GM13976 (cell line): Measurements from ENCODE around the gene AGPAT4.

Experiments used
- DNase-seq: peaks from one replicate; pipeline ENCODE4 v3.0.0; 2012; ENCODE audit warnings: low spot score
- in situ Hi-C: fragments of 300-500 bp; cut with MboI; formaldehyde crosslinking; loops from one replicate; pipeline ENCODE4 v1.12.0; 2022; ENCODE audit warnings: low sequenced_read_pairs, mixed read lengths, inconsistent platforms; ENCODE audit not compliant: unreplicated experiment
- TF ChIP-seq, protein P1 (sequence below): IDR thresholded peaks from 2 replicates; pipeline ENCODE4 v1.5.1; 2012; ENCODE audit warnings: borderline replicate concordance, mild to moderate bottlenecking; ENCODE audit not compliant: insufficient read depth; ENCODE audit errors: extremely low read depth, missing control alignments, control extremely low read depth

AGPAT4 gene

DNA sequence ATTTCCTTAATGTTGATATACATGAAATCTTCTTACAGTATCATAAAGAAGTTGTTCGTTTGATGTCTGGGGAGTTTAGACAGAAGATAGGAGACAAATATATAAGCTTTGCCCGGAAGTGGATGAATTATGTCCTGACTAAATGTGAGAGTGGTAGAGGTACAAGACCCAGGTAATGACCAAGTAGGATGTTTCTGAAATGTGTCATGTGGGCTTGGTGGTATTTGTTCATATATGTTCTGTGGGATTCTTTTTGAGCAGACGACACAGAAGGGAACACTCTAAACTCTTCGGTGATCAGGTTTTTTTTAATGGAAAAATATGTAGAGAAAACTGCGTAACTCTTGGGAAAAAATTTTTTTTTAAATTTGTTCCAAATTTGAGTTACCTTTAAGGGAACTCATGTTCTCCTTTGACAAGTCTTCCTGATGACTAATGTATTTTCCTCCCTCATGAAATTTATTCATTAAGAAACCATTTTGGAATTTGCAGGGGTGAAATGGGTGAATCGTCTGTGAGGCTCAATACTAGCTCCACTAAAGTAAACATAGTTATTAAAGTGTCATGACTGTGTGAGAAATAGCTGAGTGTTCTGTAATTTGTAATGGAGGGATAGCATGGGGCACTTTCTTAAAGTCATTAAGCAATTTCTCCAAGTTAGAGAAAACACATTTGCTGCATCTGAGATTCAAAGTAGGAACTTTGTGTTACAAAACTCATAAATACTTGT lies 181.7 kb downstream of the AGPAT4 start:
- TF ChIP-seq, protein P1, sequence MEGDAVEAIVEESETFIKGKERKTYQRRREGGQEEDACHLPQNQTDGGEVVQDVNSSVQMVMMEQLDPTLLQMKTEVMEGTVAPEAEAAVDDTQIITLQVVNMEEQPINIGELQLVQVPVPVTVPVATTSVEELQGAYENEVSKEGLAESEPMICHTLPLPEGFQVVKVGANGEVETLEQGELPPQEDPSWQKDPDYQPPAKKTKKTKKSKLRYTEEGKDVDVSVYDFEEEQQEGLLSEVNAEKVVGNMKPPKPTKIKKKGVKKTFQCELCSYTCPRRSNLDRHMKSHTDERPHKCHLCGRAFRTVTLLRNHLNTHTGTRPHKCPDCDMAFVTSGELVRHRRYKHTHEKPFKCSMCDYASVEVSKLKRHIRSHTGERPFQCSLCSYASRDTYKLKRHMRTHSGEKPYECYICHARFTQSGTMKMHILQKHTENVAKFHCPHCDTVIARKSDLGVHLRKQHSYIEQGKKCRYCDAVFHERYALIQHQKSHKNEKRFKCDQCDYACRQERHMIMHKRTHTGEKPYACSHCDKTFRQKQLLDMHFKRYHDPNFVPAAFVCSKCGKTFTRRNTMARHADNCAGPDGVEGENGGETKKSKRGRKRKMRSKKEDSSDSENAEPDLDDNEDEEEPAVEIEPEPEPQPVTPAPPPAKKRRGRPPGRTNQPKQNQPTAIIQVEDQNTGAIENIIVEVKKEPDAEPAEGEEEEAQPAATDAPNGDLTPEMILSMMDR: no peak
- DNase-seq: no peak
- in situ Hi-C loops: no loop called here

DNA sequence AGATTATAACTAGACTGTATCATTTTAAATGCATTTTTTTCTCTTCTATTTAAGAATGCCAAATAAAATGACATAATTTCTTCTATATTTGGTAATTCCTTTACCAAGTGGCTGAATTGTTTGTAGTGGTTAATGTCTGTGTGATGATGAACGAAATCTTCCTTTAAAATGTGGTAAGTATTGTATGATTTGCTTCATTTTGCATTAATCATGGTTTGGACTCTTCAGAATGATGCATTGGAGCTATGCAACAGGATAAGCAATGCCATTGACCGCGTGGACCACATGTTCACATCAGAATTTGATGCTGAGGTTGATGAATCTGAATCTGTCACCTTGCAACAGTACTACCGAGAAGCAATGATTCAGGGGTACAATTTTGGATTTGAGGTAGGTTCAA lies 182.7 kb downstream of the AGPAT4 start:
- DNase-seq: no peak
- in situ Hi-C loops: no loop called here
- TF ChIP-seq, protein P1: no peak

DNA sequence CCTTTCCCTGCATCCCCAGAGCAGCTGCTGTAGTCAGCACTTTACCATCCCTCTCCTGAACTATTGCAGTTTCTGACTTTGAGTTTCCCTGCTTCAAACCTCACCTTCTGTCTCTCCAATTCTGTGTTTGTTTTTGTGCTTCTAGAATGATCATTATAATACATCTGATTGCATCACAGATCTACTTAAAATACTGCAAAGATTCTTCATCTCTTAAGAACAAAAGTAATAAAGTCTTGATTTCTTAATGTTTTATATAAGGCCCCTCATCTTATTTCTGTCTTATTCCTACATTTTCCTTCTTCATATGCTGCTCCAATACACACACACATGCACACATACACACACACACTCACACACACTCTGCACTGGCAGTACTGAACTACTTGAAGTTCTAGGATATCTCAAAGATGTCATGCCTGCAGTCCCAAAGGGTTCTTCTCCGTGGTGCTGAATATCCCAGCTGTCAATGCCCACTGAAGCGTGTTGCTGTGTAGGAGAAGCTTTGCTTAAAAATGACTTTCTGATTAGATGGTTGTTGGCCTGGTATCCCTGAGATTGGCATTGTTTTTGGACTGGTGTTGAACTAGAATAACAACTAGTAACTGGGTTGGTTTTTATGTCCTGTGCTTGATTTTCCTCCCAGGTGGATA lies 185.1 kb downstream of the AGPAT4 start:
- DNase-seq: no peak
- in situ Hi-C loops: no loop called here
- TF ChIP-seq, protein P1: no peak

DNA sequence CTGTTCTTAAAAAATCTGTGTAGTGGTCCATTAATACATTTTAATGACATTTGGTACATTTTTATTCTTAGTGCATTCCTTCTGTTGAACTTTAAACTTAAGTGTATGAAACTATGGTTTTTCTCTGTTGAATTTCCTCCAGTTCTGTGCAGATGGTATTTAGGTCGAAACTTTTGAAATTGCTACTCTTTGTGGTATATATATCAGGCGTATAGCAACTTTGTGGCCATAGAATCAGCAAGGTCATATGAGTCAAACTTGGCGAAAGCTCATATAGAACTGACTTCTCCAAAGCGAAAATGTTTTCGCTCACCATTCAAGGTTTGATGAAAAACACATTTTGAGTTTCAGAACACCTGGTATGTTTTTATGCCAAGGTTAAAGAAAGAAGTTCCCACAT lies 188.6 kb downstream of the AGPAT4 start:
- DNase-seq: no peak
- TF ChIP-seq, protein P1: no peak
- in situ Hi-C loops: no loop called here

DNA sequence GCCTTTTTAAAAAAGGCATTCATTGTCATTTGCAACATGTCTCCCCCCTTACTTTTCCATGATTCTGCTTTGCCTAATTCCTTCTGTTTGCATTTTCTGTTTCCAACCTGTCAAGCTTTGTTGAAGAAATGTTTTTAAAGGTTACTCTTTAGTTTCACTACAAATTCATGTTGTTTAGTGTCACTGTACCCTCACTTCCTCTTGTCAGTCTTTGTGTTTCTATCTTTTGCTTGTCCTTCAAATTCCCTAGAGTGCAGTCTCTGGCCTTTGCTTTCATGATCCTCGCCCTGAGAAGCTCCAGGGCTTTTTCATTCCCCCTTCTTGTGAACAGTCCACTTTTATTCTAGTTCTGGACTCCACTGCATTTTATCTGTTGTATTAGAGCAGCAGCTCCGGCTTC lies 191.6 kb downstream of the AGPAT4 start:
- TF ChIP-seq, protein P1: no peak
- in situ Hi-C loops: no loop called here
- DNase-seq: no peak

DNA sequence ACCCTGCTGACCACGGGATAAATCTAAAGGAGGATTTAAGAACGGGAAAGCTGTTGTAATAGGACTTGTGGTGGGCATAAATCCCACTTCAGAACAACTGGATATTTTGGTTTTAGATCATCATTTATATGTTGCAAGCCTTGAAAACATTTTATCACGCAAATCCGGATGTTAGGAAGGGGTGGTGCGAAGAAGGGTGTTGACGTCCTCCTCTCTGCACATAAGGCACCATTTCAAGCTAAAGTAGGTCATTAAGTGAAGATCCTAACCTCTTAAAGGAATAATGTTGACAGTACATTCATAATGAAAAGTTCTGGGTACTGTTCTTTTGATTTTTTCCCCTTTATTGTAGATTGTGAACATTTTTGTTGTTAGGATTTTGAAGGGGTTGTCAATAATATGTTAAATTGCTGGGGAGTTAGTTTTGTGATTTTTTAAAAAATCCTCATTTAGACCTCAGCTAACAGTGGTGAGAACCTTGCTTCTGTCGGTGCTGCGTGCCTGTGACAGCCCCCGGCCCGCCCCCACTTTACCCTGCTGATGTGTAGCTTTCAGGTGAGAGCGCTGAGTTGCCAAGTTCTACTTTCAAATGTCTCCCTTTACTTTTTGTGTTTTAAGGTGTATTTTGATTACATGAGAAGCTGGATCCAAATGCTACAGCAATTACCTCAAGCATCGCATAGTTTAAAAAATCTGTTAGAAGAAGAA lies 193.4 kb downstream of the AGPAT4 start:
- no peak for DNase-seq
- in situ Hi-C loops: no loop called here
- TF ChIP-seq, protein P1: no peak
